Neural crest cell (in vitro differentiated cells): ENCODE results near the gene MVP. TPM values are rescaled to one million over a fixed set of nuclear protein-coding genes. Genes with fewer than 3 reads are reported as not detected.

Experiments used
- DNase-seq: peaks from one replicate; pipeline ENCODE4 v3.0.0; 2021; ENCODE audit warnings: low read depth, mixed read lengths, low spot score
- H3K27ac Mint-ChIP-seq: one replicate; pipeline ENCODE4 v1.8.0; 2021; ENCODE audit warnings: mild to moderate bottlenecking, mixed read lengths; ENCODE audit not compliant: unreplicated experiment
- H3K27me3 Mint-ChIP-seq: 2 replicates; pipeline ENCODE4 v1.8.0; 2021; ENCODE audit warnings: low read depth, mild to moderate bottlenecking, mixed read lengths
- H3K36me3 Mint-ChIP-seq: 2 replicates; pipeline ENCODE4 v1.8.0; 2021; ENCODE audit warnings: low read depth, mild to moderate bottlenecking, mixed read lengths
- H3K4me1 Mint-ChIP-seq: 2 replicates; pipeline ENCODE4 v1.8.0; 2021; ENCODE audit warnings: mixed read lengths
- H3K4me3 Mint-ChIP-seq: one replicate; pipeline ENCODE4 v1.8.0; 2021; ENCODE audit warnings: mild to moderate bottlenecking, mixed read lengths
- H3K9me3 Mint-ChIP-seq: 2 replicates; pipeline ENCODE4 v1.8.0; 2021; ENCODE audit warnings: mixed read lengths
- CTCF ChIP-seq: fragments of 200-600 bp; sonication (generic); conservative IDR thresholded peaks from 2 replicates; pipeline ENCODE4 v1.5.0; 2021; ENCODE audit warnings: antibody characterized with exemption, mild to moderate bottlenecking
- total RNA-seq: library from RNA; stranded (reverse); gene quantifications from 2 replicates; pipeline ENCODE4 v1.2.1, GENCODE V29; 2021

The MVP gene
- total RNA-seq, 1 donor from 2014 or later: 1.6 TPM

DNA sequence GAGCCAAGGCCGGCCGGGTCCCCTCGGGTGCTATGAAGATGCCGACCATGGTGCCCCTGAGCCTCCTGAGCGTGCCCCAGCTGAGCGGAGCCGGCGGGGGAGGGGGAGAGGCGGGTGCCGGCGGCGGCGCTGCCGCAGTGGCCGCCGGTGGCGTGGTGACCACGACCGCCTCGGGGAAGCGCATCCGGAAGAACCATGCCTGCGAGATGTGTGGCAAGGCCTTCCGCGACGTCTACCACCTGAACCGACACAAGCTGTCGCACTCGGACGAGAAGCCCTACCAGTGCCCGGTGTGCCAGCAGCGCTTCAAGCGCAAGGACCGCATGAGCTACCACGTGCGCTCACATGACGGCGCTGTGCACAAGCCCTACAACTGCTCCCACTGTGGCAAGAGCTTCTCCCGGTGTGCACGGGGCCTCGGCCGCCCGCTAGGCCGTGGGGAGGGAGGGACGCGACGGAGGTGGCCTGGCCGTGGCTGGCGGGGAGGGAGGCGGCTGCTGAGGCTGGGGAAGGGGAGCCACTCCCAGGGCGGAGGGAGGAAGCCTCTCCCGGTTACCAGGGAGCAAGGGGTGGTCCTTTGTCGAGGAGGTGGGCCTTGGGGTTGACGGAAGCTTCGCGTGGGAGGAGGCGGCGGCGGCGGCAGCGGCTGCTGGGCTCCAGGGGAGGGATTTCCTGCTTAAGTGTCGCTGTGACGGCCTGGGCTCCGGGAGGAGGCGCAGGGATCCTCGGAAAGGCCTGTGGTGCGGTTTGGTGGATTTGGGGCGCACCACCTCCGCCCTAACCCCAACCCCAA is 12.6 kb upstream of the MVP start:
- Mint-ChIP-seq H3K9me3 (no peaks in the 10 kb centered on the region), H3K4me1 (peaks cover 59% of the 10 kb centered on the region), H3K27ac (peak overlapping the region; percentile 97), H3K36me3 (peaks cover 17% of the 10 kb centered on the region), H3K4me3 (peak overlapping the region; percentile 91), H3K27me3 (peaks cover 25% of the 10 kb centered on the region)
- TF ChIP-seq CTCF: peak; percentile 57
- DNase-seq: peak; percentile 71

DNA sequence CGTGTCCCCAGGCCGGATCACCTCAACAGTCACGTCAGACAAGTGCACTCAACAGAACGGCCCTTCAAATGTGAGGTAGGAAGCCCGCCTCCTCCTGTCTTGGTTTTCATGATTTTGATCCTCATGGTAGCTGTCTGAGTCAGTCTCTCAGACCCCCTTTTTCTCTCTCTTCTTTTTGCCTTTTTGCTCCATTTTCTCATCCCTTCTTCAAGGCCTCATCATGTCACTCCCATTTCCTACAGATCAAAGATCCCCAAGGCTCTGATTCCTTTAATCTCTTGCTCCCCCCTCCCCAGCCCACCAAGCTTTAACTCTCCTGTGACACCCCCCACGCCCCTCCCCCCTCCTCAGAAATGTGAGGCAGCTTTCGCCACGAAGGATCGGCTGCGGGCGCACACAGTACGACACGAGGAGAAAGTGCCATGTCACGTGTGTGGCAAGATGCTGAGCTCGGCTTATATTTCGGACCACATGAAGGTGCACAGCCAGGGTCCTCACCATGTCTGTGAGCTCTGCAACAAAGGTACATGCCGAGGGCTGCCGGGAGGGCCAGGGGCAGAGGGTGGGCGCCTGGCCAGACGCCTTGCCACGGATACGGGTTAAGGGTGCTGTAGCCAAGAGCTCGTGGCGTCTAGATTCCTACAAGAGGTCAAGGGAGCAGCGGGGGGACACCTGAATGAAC is 11.9 kb upstream of the MVP start:
- peaks cover 25% of the 10 kb centered on the region for H3K27me3 Mint-ChIP-seq
- DNase-seq: no peak
- H3K4me1 Mint-ChIP-seq: peaks cover 67% of the 10 kb centered on the region
- H3K27ac Mint-ChIP-seq: peak overlapping the region; percentile 97
- TF ChIP-seq CTCF: no peak
- H3K9me3 Mint-ChIP-seq: no peaks in the 10 kb centered on the region
- peaks cover 17% of the 10 kb centered on the region for H3K36me3 Mint-ChIP-seq
- H3K4me3 Mint-ChIP-seq: peak overlapping the region; percentile 91

GRCh38 chr16:29809031-29809747 is 11.1 kb upstream of the MVP start:
- peaks cover 21% of the 10 kb centered on the region for H3K27me3 Mint-ChIP-seq
- DNase-seq: no peak
- no peak for TF ChIP-seq CTCF
- H3K9me3 Mint-ChIP-seq: no peaks in the 10 kb centered on the region
- H3K4me3 Mint-ChIP-seq: peak overlapping the region; percentile 91
- H3K4me1 Mint-ChIP-seq: peaks cover 66% of the 10 kb centered on the region
- H3K36me3 Mint-ChIP-seq: peaks cover 16% of the 10 kb centered on the region
- no peak overlapping the region for H3K27ac Mint-ChIP-seq

DNA sequence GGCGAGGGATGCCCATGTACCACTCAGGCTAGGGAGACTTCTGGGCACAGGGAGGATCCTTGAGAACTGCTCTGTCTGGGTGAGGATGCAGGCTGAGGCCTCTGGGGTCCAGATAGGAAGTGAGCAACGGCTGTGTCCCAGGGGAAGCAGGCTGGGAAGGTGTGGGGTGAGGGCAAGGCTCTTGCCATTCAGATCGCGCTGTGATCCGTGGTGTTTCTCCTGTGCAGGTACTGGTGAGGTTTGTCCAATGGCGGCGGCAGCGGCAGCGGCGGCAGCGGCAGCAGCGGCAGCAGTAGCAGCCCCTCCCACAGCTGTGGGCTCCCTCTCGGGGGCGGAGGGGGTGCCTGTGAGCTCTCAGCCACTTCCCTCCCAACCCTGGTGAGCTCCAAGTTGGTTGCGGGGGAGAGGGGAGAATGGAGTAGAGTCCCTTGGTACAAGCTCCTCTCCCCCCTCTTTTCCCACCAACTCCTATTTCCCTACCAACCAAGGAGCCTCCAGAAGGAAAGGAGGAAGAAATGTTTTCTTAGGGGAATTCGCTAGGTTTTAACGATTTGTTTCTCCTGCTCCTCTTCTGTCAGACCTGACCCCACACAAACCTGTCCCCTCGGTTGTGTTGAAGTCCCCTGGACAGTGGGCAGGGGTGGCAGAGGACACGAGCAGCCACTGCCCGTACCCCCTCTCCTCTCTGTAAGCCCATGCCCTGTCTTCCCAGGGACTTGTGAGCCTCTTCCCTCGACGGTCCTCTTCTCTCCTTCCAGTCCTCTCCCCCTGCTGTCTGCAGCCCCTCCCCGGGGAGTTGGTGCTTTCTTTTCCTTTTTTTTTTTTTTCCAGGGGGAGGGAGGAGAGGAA is 10.2 kb upstream of the MVP start:
- Mint-ChIP-seq H3K4me1 (peaks cover 69% of the 10 kb centered on the region), H3K36me3 (peaks cover 13% of the 10 kb centered on the region), H3K27me3 (peaks cover 19% of the 10 kb centered on the region), H3K4me3 (peak overlapping the region; percentile 96), H3K27ac (no peak overlapping the region), H3K9me3 (no peaks in the 10 kb centered on the region)
- DNase-seq: peak; percentile 11
- no peak for TF ChIP-seq CTCF

DNA sequence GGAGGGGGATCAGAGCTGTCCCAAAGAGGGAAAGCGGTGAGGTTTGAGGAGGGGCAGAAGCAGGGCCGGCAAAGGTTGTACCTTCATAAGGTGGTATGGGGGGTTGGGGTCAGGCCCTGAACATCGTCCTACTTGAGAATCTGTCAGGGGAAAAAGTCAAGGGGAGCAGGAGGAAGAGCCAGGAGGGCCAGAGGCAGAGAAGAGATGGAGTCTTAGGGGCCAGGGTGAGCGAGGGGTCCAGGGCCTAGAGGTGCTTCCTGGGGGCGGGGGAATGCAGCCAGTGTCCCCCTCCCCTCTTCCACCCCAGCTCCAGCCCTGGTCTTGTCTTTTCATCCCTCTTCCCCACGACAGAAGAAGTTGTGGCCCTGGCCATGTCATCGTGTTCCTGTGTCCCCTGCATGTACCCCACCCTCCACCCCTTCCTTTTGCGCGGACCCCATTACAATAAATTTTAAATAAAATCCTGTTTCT is 9.5 kb upstream of the MVP start:
- H3K36me3 Mint-ChIP-seq: peaks cover 11% of the 10 kb centered on the region
- no peaks in the 10 kb centered on the region for H3K9me3 Mint-ChIP-seq
- no peak for TF ChIP-seq CTCF
- peak overlapping the region; percentile 96 for H3K4me3 Mint-ChIP-seq
- peaks cover 18% of the 10 kb centered on the region for H3K27me3 Mint-ChIP-seq
- H3K4me1 Mint-ChIP-seq: peaks cover 72% of the 10 kb centered on the region
- peak overlapping the region; percentile 32 for H3K27ac Mint-ChIP-seq
- DNase-seq: no peak
